Hepatocyte (in vitro differentiated cells): ENCODE data around the gene SLC4A8. TPM values are rescaled to one million over a fixed set of nuclear protein-coding genes. Genes with fewer than 3 reads are reported as not detected.

ENCODE experiments used
- DNase-seq: peaks from one replicate; pipeline ENCODE4 v3.0.0-alpha.2; 2016; ENCODE audit warnings: low spot score
- H2AFZ ChIP-seq: fragments of 200-600 bp; sonication (generic); 2 replicates; pipeline ENCODE4 v1.6.0; 2016; ENCODE audit warnings: antibody characterized with exemption, mild to moderate bottlenecking
- H3K27ac ChIP-seq: fragments of 200-600 bp; sonication (generic); 2 replicates; pipeline ENCODE4 v1.5.1; 2016; ENCODE audit warnings: mild to moderate bottlenecking
- H3K27me3 ChIP-seq: fragments of 200-600 bp; sonication (generic); 2 replicates; pipeline ENCODE4 v1.6.1; 2016
- H3K36me3 ChIP-seq: fragments of 200-600 bp; sonication (generic); replicated peaks from 2 replicates; pipeline ENCODE4 v1.5.1; 2016; ENCODE audit warnings: low read depth; ENCODE audit not compliant: insufficient read depth
- H3K4me1 ChIP-seq: fragments of 200-600 bp; sonication (generic); 2 replicates; pipeline ENCODE4 v1.5.1; 2016; ENCODE audit warnings: mild to moderate bottlenecking, moderate library complexity; ENCODE audit not compliant: insufficient read depth
- H3K4me2 ChIP-seq: fragments of 200-600 bp; sonication (generic); 2 replicates; pipeline ENCODE4 v1.6.0; 2016
- H3K4me3 ChIP-seq: fragments of 200-600 bp; sonication (generic); 2 replicates; pipeline ENCODE4 v1.5.1; 2016; ENCODE audit warnings: mild to moderate bottlenecking
- H3K79me2 ChIP-seq: fragments of 200-600 bp; sonication (generic); 2 replicates; pipeline ENCODE4 v1.6.0; 2017; ENCODE audit warnings: mild to moderate bottlenecking
- H3K9me2 ChIP-seq: fragments of 200-600 bp; sonication (generic); replicated peaks from 2 replicates; pipeline ENCODE4 v1.6.0; 2017; ENCODE audit warnings: mild to moderate bottlenecking; ENCODE audit not compliant: insufficient read depth
- H3K9me3 ChIP-seq: fragments of 200-600 bp; sonication (generic); 2 replicates; pipeline ENCODE4 v1.5.1; 2016; ENCODE audit warnings: low read depth, mild to moderate bottlenecking
- H4K20me1 ChIP-seq: fragments of 200-600 bp; sonication (generic); 2 replicates; pipeline ENCODE4 v1.6.0; 2016; ENCODE audit warnings: mild to moderate bottlenecking; ENCODE audit not compliant: insufficient read depth, poor library complexity, severe bottlenecking
- EZH2 ChIP-seq: fragments of 200-600 bp; sonication (generic); IDR thresholded peaks from 2 replicates; pipeline ENCODE4 v1.6.1; 2016; ENCODE audit warnings: antibody characterized with exemption, mild to moderate bottlenecking, borderline replicate concordance
- EZH2phosphoT487 ChIP-seq: fragments of 200-600 bp; sonication (generic); IDR thresholded peaks from one replicate; pipeline ENCODE4 v1.6.1; 2018; ENCODE audit warnings: antibody characterized with exemption, mild to moderate bottlenecking, low read depth, moderate library complexity; ENCODE audit not compliant: unreplicated experiment, severe bottlenecking
- WGBS: methylation state at CpG from one replicate; pipeline ENCODE4 v1.1.6; 2016; ENCODE audit warnings: low lambda C conversion rate; ENCODE audit errors: missing lambda C conversion rate; 5-methylcytosine and 5-hydroxymethylcytosine counted together
- polyA plus RNA-seq: library from polyadenylated mRNA; unstranded; fragments of >200 nt; fragmentation: Nextera tagmentation; extraction: Ambion mirVana; gene quantifications from 2 replicates; pipeline ENCODE4 v1.2.1, GENCODE V29; 2016
- total RNA-seq: library from RNA; depleted of rRNA; stranded (reverse); fragments of >200 nt; gene quantifications from 2 replicates; pipeline ENCODE4 v1.2.3, GENCODE V29; 2014
- TF ChIP-seq, protein P1 (sequence below): fragments of 200-600 bp; sonication (generic); IDR thresholded peaks from 2 replicates; pipeline ENCODE4 v1.5.1; 2016; ENCODE audit warnings: antibody characterized with exemption, mild to moderate bottlenecking; ENCODE audit not compliant: poor library complexity

Gene SLC4A8
- total and polyA plus RNA-seq, 2 experiments from 2014 or later = 14.9 to 18.0 TPM

DNA sequence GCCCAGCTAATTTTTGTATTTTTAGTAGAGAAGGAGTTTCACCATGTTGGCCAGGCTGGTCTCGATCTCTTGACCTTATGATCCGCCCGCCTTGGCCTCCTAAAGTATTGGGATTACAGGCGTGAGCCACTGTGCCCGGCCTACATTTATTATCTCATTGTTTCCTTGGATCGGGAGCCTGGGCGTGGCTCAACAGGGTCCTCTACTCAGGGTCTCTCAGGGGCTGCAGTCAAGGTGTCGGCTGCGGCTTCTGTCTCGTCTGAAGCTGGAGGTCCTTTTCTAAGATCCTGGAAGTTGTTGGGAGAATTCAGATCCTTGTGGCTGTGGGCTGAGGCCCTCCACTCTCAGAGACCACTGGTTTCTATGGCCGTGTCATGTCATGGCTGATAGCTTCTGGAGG lies 100.9 kb downstream of the SLC4A8 start:
- 93% methylated on average over 11 of the region's 11 CpGs for WGBS
- peaks cover 19% of the 10 kb centered on the region for H3K4me1 ChIP-seq

DNA sequence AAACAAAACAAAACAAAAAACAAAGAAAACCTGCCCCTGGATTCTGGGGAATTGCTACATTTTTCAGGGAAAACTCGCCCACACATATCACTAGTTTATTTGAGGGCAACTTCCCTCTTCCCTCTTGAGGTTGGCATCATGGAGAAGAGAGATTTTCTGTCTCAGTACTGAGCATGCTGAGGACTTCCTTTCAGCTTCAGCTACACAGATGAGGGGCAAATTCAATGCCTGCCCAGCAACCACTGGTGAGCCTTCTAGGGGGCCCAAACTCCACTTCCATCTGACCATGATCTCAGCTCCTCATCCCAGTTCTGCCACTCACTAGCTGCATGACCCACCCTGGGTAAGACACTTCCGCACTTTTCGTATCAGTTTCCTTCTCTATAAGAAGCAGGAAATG lies 103.3 kb downstream of the SLC4A8 start:
- H4K20me1 ChIP-seq = no peaks in the 10 kb centered on the region
- H3K27ac ChIP-seq = no peak overlapping the region
- no peaks in the 10 kb centered on the region for H3K9me3 ChIP-seq
- H3K79me2 ChIP-seq = no peaks in the 10 kb centered on the region
- H3K9me2 ChIP-seq = no peaks in the 10 kb centered on the region
- H3K4me2 ChIP-seq = no peak overlapping the region
- H3K36me3 ChIP-seq = no peaks in the 10 kb centered on the region
- 91% methylated on average over 3 of the region's 3 CpGs for WGBS
- peaks cover 19% of the 10 kb centered on the region for H3K4me1 ChIP-seq
- no peak overlapping the region for H3K4me3 ChIP-seq
- no peak for DNase-seq
- no peaks in the 10 kb centered on the region for H3K27me3 ChIP-seq
- TF ChIP-seq EZH2 (no peak), EZH2phosphoT487 (no peak)
- TF ChIP-seq, protein P1, sequence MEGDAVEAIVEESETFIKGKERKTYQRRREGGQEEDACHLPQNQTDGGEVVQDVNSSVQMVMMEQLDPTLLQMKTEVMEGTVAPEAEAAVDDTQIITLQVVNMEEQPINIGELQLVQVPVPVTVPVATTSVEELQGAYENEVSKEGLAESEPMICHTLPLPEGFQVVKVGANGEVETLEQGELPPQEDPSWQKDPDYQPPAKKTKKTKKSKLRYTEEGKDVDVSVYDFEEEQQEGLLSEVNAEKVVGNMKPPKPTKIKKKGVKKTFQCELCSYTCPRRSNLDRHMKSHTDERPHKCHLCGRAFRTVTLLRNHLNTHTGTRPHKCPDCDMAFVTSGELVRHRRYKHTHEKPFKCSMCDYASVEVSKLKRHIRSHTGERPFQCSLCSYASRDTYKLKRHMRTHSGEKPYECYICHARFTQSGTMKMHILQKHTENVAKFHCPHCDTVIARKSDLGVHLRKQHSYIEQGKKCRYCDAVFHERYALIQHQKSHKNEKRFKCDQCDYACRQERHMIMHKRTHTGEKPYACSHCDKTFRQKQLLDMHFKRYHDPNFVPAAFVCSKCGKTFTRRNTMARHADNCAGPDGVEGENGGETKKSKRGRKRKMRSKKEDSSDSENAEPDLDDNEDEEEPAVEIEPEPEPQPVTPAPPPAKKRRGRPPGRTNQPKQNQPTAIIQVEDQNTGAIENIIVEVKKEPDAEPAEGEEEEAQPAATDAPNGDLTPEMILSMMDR = no peak
- no peak overlapping the region for H2AFZ ChIP-seq

More for the DNA sequence above, 100.9 kb downstream of the SLC4A8 start:
- H3K79me2 ChIP-seq = no peaks in the 10 kb centered on the region
- no peaks in the 10 kb centered on the region for H4K20me1 ChIP-seq
- no peaks in the 10 kb centered on the region for H3K9me2 ChIP-seq
- no peaks in the 10 kb centered on the region for H3K27me3 ChIP-seq
- H3K36me3 ChIP-seq = no peaks in the 10 kb centered on the region
- H2AFZ ChIP-seq = no peak overlapping the region
- TF ChIP-seq, protein P1 = no peak
- TF ChIP-seq EZH2 (no peak), EZH2phosphoT487 (no peak)
- DNase-seq = no peak
- H3K27ac ChIP-seq = no peak overlapping the region
- H3K4me3 ChIP-seq = no peak overlapping the region
- no peak overlapping the region for H3K4me2 ChIP-seq
- no peaks in the 10 kb centered on the region for H3K9me3 ChIP-seq

DNA sequence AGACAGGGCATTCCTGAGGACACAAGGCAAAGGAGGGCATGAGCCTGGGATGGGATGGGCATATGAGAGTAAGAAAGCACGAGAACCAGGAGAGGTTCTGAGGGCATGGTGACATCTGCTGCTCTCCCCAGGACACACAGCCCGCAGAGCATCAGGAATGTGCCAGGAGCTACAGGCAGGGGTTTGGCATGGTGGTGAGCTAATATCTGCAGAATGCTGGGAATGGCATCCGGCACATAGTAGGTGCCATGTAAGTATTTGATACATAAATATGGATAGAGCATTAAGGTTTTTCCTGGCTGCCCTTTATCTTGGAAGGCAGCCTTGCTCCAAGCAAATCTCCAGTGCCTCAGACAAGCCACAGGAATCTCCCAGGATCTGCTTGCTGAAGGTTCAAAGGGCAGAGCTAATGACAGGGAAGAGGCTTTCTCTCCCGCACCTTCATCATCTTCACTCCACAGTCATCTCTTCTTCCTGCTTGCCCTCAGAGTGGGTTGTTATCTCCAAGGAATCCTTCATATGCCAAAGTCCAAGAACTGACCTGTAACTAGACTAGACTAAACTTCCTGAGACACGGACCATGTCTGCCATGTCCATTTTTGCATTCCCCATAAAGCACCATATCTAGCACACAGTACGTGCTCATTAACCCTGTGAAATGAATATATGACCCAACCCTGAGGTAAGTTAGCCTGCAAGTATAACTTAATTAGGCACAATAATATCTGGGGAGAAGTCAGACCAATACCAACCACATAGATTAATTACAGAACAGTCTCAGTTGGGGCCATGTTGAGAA lies 104.4 kb downstream of the SLC4A8 start:
- no peak overlapping the region for H3K4me3 ChIP-seq
- H3K4me2 ChIP-seq = peak overlapping the region; percentile 21
- no peaks in the 10 kb centered on the region for H3K27me3 ChIP-seq
- H3K4me1 ChIP-seq = peaks cover 17% of the 10 kb centered on the region
- no peaks in the 10 kb centered on the region for H3K9me2 ChIP-seq
- no peaks in the 10 kb centered on the region for H3K79me2 ChIP-seq
- no peaks in the 10 kb centered on the region for H4K20me1 ChIP-seq
- 69% methylated on average over 6 of the region's 6 CpGs for WGBS
- H3K36me3 ChIP-seq = no peaks in the 10 kb centered on the region
- peak overlapping the region; percentile 35 for H3K27ac ChIP-seq
- H3K9me3 ChIP-seq = no peaks in the 10 kb centered on the region
- H2AFZ ChIP-seq = no peak overlapping the region
- no peak for DNase-seq
- TF ChIP-seq, protein P1 = no peak
- TF ChIP-seq EZH2 = no peak
